Esophagus muscularis mucosa (tissue), 3 donors: ENCODE measurements around the gene CNKSR1.

Source experiments
- CTCF ChIP-seq, 3 experiments: fragments of 200-600 bp in 2 of 3; fragments of 450-650 bp in 1 of 3; sonication (generic) in 2 of 3; IDR thresholded peaks; one replicate each; pipeline ENCODE4 v1.5.1; 2017 to 2019; ENCODE audit warnings: antibody characterized with exemption in 3 of 3, mild to moderate bottlenecking in 2 of 3, moderate library complexity in 1 of 3
- POLR2AphosphoS5 ChIP-seq, 2 donors: sonication (generic); formaldehyde crosslinking; IDR thresholded peaks; one replicate each; pipeline ENCODE4 v1.6.1; 2017; ENCODE audit warnings: antibody characterized with exemption in 2 of 2

- TF ChIP-seq CTCF (IDR thresholded peaks at IDR 0.05) (no peak), POLR2AphosphoS5 (IDR thresholded peaks at IDR 0.05) (no peak)
Observed at GRCh38 chr1:26138974-26139558, 38.2 kb upstream of the CNKSR1 start.
